ENCODE results near the gene ATP1A2.

DNA sequence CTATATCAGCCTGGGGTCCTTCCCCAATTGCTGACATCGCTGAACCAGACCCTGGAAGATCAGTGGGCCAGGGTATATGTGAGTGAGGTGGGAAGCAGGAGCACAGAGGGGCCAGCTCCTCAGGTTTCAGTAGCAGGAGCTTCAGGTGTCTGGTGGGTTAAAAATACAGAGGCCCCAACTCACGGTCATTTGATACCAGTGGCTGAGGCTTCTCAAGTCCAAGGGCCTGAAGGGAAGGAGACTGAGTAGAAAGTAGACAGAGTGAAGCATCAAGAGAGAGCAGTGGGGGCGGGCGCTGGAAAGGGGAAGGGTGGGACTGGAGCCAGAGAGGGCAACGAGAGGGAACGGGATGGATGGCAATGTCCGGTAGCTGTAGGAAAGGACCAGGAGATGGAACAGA, 72.8 kb downstream of the ATP1A2 start:
- TF ChIP-seq, protein P1, sequence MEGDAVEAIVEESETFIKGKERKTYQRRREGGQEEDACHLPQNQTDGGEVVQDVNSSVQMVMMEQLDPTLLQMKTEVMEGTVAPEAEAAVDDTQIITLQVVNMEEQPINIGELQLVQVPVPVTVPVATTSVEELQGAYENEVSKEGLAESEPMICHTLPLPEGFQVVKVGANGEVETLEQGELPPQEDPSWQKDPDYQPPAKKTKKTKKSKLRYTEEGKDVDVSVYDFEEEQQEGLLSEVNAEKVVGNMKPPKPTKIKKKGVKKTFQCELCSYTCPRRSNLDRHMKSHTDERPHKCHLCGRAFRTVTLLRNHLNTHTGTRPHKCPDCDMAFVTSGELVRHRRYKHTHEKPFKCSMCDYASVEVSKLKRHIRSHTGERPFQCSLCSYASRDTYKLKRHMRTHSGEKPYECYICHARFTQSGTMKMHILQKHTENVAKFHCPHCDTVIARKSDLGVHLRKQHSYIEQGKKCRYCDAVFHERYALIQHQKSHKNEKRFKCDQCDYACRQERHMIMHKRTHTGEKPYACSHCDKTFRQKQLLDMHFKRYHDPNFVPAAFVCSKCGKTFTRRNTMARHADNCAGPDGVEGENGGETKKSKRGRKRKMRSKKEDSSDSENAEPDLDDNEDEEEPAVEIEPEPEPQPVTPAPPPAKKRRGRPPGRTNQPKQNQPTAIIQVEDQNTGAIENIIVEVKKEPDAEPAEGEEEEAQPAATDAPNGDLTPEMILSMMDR (IDR thresholded peaks at IDR 0.05): no peak
- TF ChIP-seq POLR2A (IDR thresholded peaks at IDR 0.05): no peak
